ENCODE results near the gene LYPD4.
A peak's percentile ranks its signal among the peaks of the same experiment; 100 is the strongest.

The LYPD4 gene

GRCh38 chr19:41844601-41845000 is at the start of gene LYPD4:
Gene LYPD4 (minus strand): TSS chr19:41844683. CDS start chr19:41839285, 5,398 bp downstream.
- TF ChIP-seq CTCF (conservative IDR thresholded peaks at IDR 0.05; ENCODE audit: low read depth, low read length): no peak
- DNase-seq (ENCODE audit: low read depth): no peak
- H3K4me3 ChIP-seq (ENCODE audit: low read length): no peak within 1 kb of the TSS

GRCh38 chr19:41893899-41894298 is 49.4 kb upstream of the LYPD4 start:
- peak; percentile 10 for TF ChIP-seq CTCF (conservative IDR thresholded peaks at IDR 0.05; ENCODE audit: low read depth, low read length)
- DNase-seq (ENCODE audit: low read depth): no peak
- H3K4me3 ChIP-seq (ENCODE audit: low read length): no peak overlapping the region

- H3K4me3 ChIP-seq (ENCODE audit: low read length): no peak overlapping the region
- DNase-seq (ENCODE audit: low read depth): no peak
- TF ChIP-seq CTCF (conservative IDR thresholded peaks at IDR 0.05; ENCODE audit: low read depth, low read length): no peak
These were observed 47.9 kb upstream of the LYPD4 start for GRCh38 chr19:41892173-41892902.

- no peak for DNase-seq (ENCODE audit: low read depth)
- H3K4me3 ChIP-seq (ENCODE audit: low read length): no peak overlapping the region
- TF ChIP-seq CTCF (conservative IDR thresholded peaks at IDR 0.05; ENCODE audit: low read depth, low read length): no peak
These were observed 46.5 kb upstream of the LYPD4 start for GRCh38 chr19:41890936-41891335.

GRCh38 chr19:41889896-41890295 is 45.4 kb upstream of the LYPD4 start:
- no peak overlapping the region for H3K4me3 ChIP-seq (ENCODE audit: low read length)
- no peak for DNase-seq (ENCODE audit: low read depth)
- no peak for TF ChIP-seq CTCF (conservative IDR thresholded peaks at IDR 0.05; ENCODE audit: low read depth, low read length)

GRCh38 chr19:41888926-41889325 is 44.4 kb upstream of the LYPD4 start:
- no peak overlapping the region for H3K4me3 ChIP-seq (ENCODE audit: low read length)
- TF ChIP-seq CTCF (conservative IDR thresholded peaks at IDR 0.05; ENCODE audit: low read depth, low read length): no peak
- no peak for DNase-seq (ENCODE audit: low read depth)

- no peak overlapping the region for H3K4me3 ChIP-seq (ENCODE audit: low read length)
- DNase-seq (ENCODE audit: low read depth): no peak
- TF ChIP-seq CTCF (conservative IDR thresholded peaks at IDR 0.05; ENCODE audit: low read depth, low read length): peak; percentile 9
These were observed 43.4 kb upstream of the LYPD4 start for GRCh38 chr19:41887711-41888382.
